Spinal cord (tissue), 10 donors: Measurements from ENCODE around the gene ACSL3. TPM values are rescaled to one million over a fixed set of nuclear protein-coding genes. Genes with fewer than 3 reads are reported as not detected.

Experiments used
- DNase-seq, 6 donors: peaks; one replicate each; pipeline versions ENCODE4 v3.0.0 to v3.0.0-alpha.2; 2013 to 2015; ENCODE audit warnings: low spot score in 6 of 6, low read depth in 4 of 6
- H3K27ac ChIP-seq: one replicate; pipeline ENCODE4 v1.5.1; 2013; ENCODE audit warnings: low read depth, low read length, control low read depth
- H3K27me3 ChIP-seq: one replicate; pipeline ENCODE4 v1.6.1; 2013; ENCODE audit warnings: low read length; ENCODE audit not compliant: control insufficient read depth, insufficient read depth
- H3K36me3 ChIP-seq: one replicate; pipeline ENCODE4 v1.6.1; 2013; ENCODE audit warnings: low read length; ENCODE audit not compliant: control insufficient read depth, insufficient read depth
- H3K4me1 ChIP-seq: one replicate; pipeline ENCODE4 v1.6.1; 2013; ENCODE audit warnings: low read length; ENCODE audit not compliant: control insufficient read depth, insufficient read depth
- H3K4me3 ChIP-seq: one replicate; pipeline ENCODE4 v1.5.1; 2013; ENCODE audit warnings: low read depth, low read length, control low read depth
- H3K9me3 ChIP-seq: one replicate; pipeline ENCODE4 v1.6.1; 2013; ENCODE audit warnings: low read length; ENCODE audit not compliant: control insufficient read depth, insufficient read depth
- WGBS: methylation state at CpG from one replicate; pipeline ENCODE4 v1.1.5; 2013; ENCODE audit warnings: missing lambda C conversion rate; ENCODE audit not compliant: insufficient coverage; 5-methylcytosine and 5-hydroxymethylcytosine counted together
- polyA plus RNA-seq, 2 donors: library from polyadenylated mRNA; unstranded; fragments of 120-200 nt; gene quantifications; one replicate each; pipeline ENCODE4 v1.2.1, GENCODE V29; 2013; ENCODE audit not compliant: insufficient read length in 2 of 2
- total RNA-seq, 2 donors: library from RNA; depleted of rRNA in 1 of 2; stranded (reverse); fragments of 120-200 nt in 1 of 2; fragments of >200 nt in 1 of 2; gene quantifications; one replicate each; pipeline versions ENCODE4 v1.2.3 to v1.2.4, GENCODE V29; 2013 to 2014
- donor health status: healthy.

Gene ACSL3
- total and polyA plus RNA-seq, 4 donors: 101 to 227 (median 115) TPM

- 96% methylated on average over 5 of the region's 16 CpGs for WGBS
- Histone ChIP-seq H3K27ac (no peak overlapping the region), H3K4me3 (no peak overlapping the region), H3K27me3 (no peaks in the 10 kb centered on the region), H3K36me3 (peaks cover 2% of the 10 kb centered on the region), H3K9me3 (no peaks in the 10 kb centered on the region), H3K4me1 (no peaks in the 10 kb centered on the region)
- peak in 5 of 6 donors; percentile 29 to 87 (median 41) for DNase-seq
Measured at GRCh38 chr2:222903234-222904220, 42.7 kb downstream of the ACSL3 start.

- no peaks in the 10 kb centered on the region for H3K4me1 ChIP-seq
- no peaks in the 10 kb centered on the region for H3K9me3 ChIP-seq
- no peak overlapping the region for H3K4me3 ChIP-seq
- WGBS: no CpG with 5 or more reads among the region's 2 CpGs
- peaks cover 7% of the 10 kb centered on the region for H3K36me3 ChIP-seq
- H3K27me3 ChIP-seq: no peaks in the 10 kb centered on the region
- no peak for DNase-seq
- no peak overlapping the region for H3K27ac ChIP-seq
Measured at GRCh38 chr2:222904557-222905258, 43.9 kb downstream of the ACSL3 start.

- H3K4me3 ChIP-seq: no peak overlapping the region
- no peaks in the 10 kb centered on the region for H3K9me3 ChIP-seq
- peaks cover 7% of the 10 kb centered on the region for H3K36me3 ChIP-seq
- no peak overlapping the region for H3K27ac ChIP-seq
- H3K4me1 ChIP-seq: no peaks in the 10 kb centered on the region
- DNase-seq: no peak
- 89% methylated on average over 2 of the region's 2 CpGs for WGBS
- no peaks in the 10 kb centered on the region for H3K27me3 ChIP-seq
Measured at GRCh38 chr2:222907048-222907447, 46.2 kb downstream of the ACSL3 start.

- 82% methylated on average over 8 of the region's 10 CpGs for WGBS
- Histone ChIP-seq H3K4me1 (no peaks in the 10 kb centered on the region), H3K27ac (no peak overlapping the region)
Measured at GRCh38 chr2:222907790-222908441, 47.1 kb downstream of the ACSL3 start.

GRCh38 chr2:222909286-222909685 is 48.5 kb downstream of the ACSL3 start:
- H3K36me3 ChIP-seq: peaks cover 5% of the 10 kb centered on the region
- H3K9me3 ChIP-seq: no peaks in the 10 kb centered on the region
- H3K4me1 ChIP-seq: no peaks in the 10 kb centered on the region
- WGBS: 100% methylated on average over 2 of the region's 3 CpGs
- no peaks in the 10 kb centered on the region for H3K27me3 ChIP-seq
- no peak overlapping the region for H3K4me3 ChIP-seq
- H3K27ac ChIP-seq: no peak overlapping the region
- DNase-seq: no peak

More at GRCh38 chr2:222907790-222908441, 47.1 kb downstream of the ACSL3 start:
- H3K36me3 ChIP-seq: peaks cover 7% of the 10 kb centered on the region
- no peaks in the 10 kb centered on the region for H3K9me3 ChIP-seq
- no peak overlapping the region for H3K4me3 ChIP-seq
- DNase-seq: peak in 2 of 6 donors; percentile 17 to 32
- H3K27me3 ChIP-seq: no peaks in the 10 kb centered on the region

GRCh38 chr2:222912117-222912516 is 51.3 kb downstream of the ACSL3 start:
- peak overlapping the region; percentile 57 for H3K27ac ChIP-seq
- H3K4me1 ChIP-seq: no peaks in the 10 kb centered on the region
- DNase-seq: peak in 2 of 6 donors; percentile 51 to 55
- no peaks in the 10 kb centered on the region for H3K27me3 ChIP-seq
- WGBS: 33% methylated on average over 1 of the region's 2 CpGs
- H3K36me3 ChIP-seq: peaks cover 7% of the 10 kb centered on the region
- no peaks in the 10 kb centered on the region for H3K9me3 ChIP-seq
- no peak overlapping the region for H3K4me3 ChIP-seq

- Histone ChIP-seq H3K9me3 (no peaks in the 10 kb centered on the region), H3K36me3 (peaks cover 8% of the 10 kb centered on the region), H3K4me3 (no peak overlapping the region), H3K27me3 (no peaks in the 10 kb centered on the region), H3K4me1 (no peaks in the 10 kb centered on the region), H3K27ac (peak overlapping the region; percentile 57)
- no peak for DNase-seq
- WGBS: no CpG with 5 or more reads among the region's 3 CpGs
Measured at GRCh38 chr2:222912776-222913175, 51.9 kb downstream of the ACSL3 start.

- no peaks in the 10 kb centered on the region for H3K4me1 ChIP-seq
- DNase-seq: peak in 2 of 6 donors; percentile 46 to 64
- no CpG with 5 or more reads among the region's 7 CpGs for WGBS
- H3K27ac ChIP-seq: no peak overlapping the region
- H3K9me3 ChIP-seq: no peaks in the 10 kb centered on the region
- no peak overlapping the region for H3K4me3 ChIP-seq
- no peaks in the 10 kb centered on the region for H3K27me3 ChIP-seq
- H3K36me3 ChIP-seq: peaks cover 8% of the 10 kb centered on the region
Measured at GRCh38 chr2:222915092-222915957, 54.5 kb downstream of the ACSL3 start.
